HFFc6 (cell line): ENCODE data around the gene MYO18A. TPM values are rescaled to one million over a fixed set of nuclear protein-coding genes. Genes with fewer than 3 reads are reported as not detected.
A peak's percentile ranks its signal among the peaks of the same experiment; 100 is the strongest.

Experiments used
- DNase-seq: peaks from one replicate; pipeline ENCODE4 v3.0.0-alpha.2; 2018
- H3K27ac Mint-ChIP-seq: 2 replicates; pipeline ENCODE4 v1.8.0; 2020; ENCODE audit warnings: mild to moderate bottlenecking, mixed read lengths
- H3K27me3 Mint-ChIP-seq: 2 replicates; pipeline ENCODE4 v1.8.0; 2021; ENCODE audit warnings: mild to moderate bottlenecking, moderate library complexity, mixed read lengths; ENCODE audit not compliant: insufficient read depth
- H3K36me3 Mint-ChIP-seq: 2 replicates; pipeline ENCODE4 v1.8.0; 2021; ENCODE audit warnings: low read depth, mixed read lengths
- H3K4me1 Mint-ChIP-seq: 2 replicates; pipeline ENCODE4 v1.8.0; 2020; ENCODE audit warnings: low read depth, mixed read lengths
- H3K4me3 Mint-ChIP-seq: 2 replicates; pipeline ENCODE4 v1.8.0; 2020; ENCODE audit warnings: mild to moderate bottlenecking, moderate library complexity, mixed read lengths
- H3K9me3 Mint-ChIP-seq: 2 replicates; pipeline ENCODE4 v1.8.0; 2020; ENCODE audit warnings: mild to moderate bottlenecking, mixed read lengths
- total RNA-seq, 6 experiments: library from RNA; stranded (reverse); fragmentation: NEBNext Ultra II Directional; extraction: Animal tissue kit (Norgen Biotek cat#: 25700); gene quantifications; 2 replicates in 1 of 6; 3 replicates in 5 of 6; pipeline ENCODE4 v1.2.3, GENCODE V29; 2021
- TF ChIP-seq, protein P1 (sequence below): fragments of 200-600 bp; sonication (generic); IDR thresholded peaks from 2 replicates; pipeline ENCODE4 v1.5.0; 2021; ENCODE audit warnings: antibody characterized with exemption, mild to moderate bottlenecking

MYO18A gene
- total RNA-seq, 6 experiments from 2014 or later, result 39.2 to 57.7 (median 42.9) TPM

DNA sequence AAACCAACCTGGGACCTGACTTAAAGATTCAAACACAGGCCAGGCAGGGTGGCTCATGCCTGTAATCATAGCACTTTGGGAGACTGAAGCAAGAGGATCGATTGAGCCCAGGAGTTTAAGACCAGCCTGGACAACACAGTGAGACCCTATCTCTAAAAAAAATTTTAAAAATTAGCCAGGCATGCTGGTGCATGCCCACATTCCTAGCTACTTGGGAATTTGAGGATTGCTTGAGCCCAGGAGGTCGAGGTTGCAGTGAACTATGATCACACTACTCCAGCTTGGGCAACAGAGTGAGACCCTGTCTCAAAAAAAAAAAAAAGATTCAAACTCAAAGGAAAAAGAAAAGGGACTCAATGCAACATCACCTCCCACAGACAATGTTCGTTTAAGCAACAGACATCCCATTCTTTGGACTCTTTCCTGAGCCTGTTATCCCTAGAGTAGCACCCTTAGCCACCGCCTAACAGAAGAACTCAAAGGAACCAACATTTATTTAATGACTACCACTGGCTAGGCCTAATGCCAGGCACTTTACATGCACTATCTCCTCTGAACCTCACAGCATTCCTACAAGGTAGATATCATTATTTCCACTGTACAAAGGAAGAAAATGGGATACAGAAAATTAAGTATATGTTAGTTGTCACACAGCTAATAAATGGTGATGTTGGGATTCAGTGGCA, 12.7 kb downstream of the MYO18A start:
- TF ChIP-seq, protein P1, sequence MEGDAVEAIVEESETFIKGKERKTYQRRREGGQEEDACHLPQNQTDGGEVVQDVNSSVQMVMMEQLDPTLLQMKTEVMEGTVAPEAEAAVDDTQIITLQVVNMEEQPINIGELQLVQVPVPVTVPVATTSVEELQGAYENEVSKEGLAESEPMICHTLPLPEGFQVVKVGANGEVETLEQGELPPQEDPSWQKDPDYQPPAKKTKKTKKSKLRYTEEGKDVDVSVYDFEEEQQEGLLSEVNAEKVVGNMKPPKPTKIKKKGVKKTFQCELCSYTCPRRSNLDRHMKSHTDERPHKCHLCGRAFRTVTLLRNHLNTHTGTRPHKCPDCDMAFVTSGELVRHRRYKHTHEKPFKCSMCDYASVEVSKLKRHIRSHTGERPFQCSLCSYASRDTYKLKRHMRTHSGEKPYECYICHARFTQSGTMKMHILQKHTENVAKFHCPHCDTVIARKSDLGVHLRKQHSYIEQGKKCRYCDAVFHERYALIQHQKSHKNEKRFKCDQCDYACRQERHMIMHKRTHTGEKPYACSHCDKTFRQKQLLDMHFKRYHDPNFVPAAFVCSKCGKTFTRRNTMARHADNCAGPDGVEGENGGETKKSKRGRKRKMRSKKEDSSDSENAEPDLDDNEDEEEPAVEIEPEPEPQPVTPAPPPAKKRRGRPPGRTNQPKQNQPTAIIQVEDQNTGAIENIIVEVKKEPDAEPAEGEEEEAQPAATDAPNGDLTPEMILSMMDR, result no peak
- H3K27ac Mint-ChIP-seq, result no peak overlapping the region
- H3K4me1 Mint-ChIP-seq, result peaks cover 8% of the 10 kb centered on the region

DNA sequence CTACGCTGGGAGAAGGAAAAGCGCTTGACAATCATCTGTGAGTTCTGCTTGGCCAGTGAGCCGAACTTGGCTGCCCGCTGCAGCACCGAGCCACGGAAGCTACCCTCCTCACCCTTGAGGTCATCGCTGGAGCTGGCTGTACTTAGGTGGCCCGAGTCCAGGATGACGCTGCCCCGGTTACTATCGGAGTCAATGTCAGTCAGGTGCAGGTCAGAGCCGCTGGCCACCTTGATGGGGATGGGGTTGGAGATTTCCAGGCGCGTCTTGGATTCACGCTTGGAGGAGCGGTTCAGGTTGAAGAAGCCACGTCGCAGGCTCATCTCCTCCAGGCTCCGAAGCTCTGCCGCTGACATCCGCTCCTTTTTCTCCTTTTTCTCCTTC, 13.7 kb downstream of the MYO18A start:
- no peak overlapping the region for H3K27ac Mint-ChIP-seq
- H3K4me1 Mint-ChIP-seq, result peaks cover 8% of the 10 kb centered on the region
- H3K36me3 Mint-ChIP-seq, result peaks cover 10% of the 10 kb centered on the region
- TF ChIP-seq, protein P1, result no peak
- no peaks in the 10 kb centered on the region; the same call in 1 of the 2 replicates for H3K27me3 Mint-ChIP-seq
- no peak overlapping the region for H3K4me3 Mint-ChIP-seq
- no peaks in the 10 kb centered on the region for H3K9me3 Mint-ChIP-seq
- no peak for DNase-seq

More for the DNA sequence above, 12.7 kb downstream of the MYO18A start:
- Mint-ChIP-seq H3K4me3 (no peak overlapping the region), H3K27me3 (no peaks in the 10 kb centered on the region; the same call in 1 of the 2 replicates), H3K9me3 (no peaks in the 10 kb centered on the region), H3K36me3 (peaks cover 10% of the 10 kb centered on the region)
- no peak for DNase-seq

DNA sequence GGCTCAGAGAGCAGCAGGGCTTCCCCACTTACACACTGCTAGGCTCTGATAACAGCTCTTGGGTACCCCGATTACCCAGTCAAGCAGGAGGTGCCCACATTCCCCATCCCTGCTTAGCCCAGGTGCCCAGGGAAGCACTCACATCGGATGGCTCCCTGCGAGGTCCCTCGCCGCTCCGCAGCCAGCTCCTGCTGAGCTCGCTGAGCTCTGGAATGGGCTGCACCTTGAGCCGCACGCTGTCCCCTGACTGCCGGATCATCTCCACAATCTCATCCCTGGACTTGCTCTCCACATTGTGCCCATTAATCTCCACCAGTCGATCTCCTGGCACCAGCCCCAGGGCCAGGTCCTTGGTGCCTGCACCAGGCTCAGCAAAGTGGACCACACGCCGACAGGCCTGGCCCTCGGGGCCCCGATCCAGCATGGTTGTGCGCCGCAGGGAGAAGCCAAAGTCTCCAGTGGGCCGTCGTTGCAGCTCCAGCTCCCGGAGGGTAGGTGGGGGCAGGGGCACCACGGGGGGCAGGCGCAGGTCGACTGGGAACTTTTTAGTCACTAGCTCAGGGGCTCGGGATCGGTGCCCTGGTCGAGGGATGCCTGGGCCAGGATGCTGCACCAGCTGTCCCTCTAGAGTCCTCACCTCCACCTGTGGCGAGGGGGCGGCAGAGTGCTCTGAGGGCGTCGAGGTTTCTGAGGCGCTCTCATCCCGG, 14.2 kb downstream of the MYO18A start:
- TF ChIP-seq, protein P1, result no peak
- peaks cover 8% of the 10 kb centered on the region for H3K4me1 Mint-ChIP-seq
- no peaks in the 10 kb centered on the region; the same call in 1 of the 2 replicates for H3K27me3 Mint-ChIP-seq
- no peak overlapping the region for H3K27ac Mint-ChIP-seq
- no peaks in the 10 kb centered on the region for H3K9me3 Mint-ChIP-seq
- no peak for DNase-seq
- peaks cover 9% of the 10 kb centered on the region for H3K36me3 Mint-ChIP-seq
- no peak overlapping the region for H3K4me3 Mint-ChIP-seq

DNA sequence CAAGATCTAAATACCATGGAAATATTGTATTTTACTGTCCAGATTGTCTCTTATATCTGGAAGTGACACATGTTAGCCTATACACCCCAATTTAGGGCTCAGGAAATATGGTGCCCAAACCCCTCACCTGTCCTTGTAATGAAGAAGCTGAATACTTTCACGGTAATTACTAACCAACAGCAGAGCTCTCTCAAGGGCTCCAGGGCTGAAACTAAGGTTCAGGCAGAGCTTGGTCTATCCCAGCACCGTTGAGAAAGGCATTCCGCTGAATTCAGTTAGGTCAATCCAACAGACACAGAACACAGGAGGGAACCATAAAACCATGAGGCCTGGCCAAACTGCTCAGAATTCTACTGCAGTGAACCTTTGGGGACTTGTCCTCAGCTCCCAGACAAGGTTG, 14.9 kb downstream of the MYO18A start:
- H3K27ac Mint-ChIP-seq, result no peak overlapping the region
- H3K4me1 Mint-ChIP-seq, result peaks cover 8% of the 10 kb centered on the region
- no peak overlapping the region for H3K4me3 Mint-ChIP-seq
- TF ChIP-seq, protein P1, result no peak
- DNase-seq, result no peak
- H3K9me3 Mint-ChIP-seq, result no peaks in the 10 kb centered on the region
- H3K36me3 Mint-ChIP-seq, result peaks cover 4% of the 10 kb centered on the region; the same call in 1 of the 2 replicates
- H3K27me3 Mint-ChIP-seq, result no peaks in the 10 kb centered on the region; the same call in 1 of the 2 replicates

DNA sequence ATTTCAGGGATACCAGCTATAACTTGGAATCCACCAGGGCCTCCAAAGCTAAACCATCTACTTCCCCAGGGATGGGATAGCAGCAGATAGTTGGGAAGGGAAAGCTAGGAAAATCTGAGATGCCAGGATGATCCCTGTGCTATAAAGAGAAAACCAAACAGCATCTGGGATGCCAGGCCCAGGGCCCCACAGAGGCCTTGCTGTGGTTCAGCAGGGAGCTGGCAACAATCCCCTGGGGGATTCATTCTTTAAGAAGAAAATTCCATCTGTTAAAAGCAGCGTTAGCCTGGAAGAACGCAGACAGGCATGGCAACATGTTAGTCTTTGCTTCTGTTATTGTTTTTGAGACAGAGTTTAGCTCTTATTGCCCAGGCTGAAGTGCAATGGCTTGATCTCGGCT, 16.6 kb downstream of the MYO18A start:
- no peak for DNase-seq
- Mint-ChIP-seq H3K27me3 (no peaks in the 10 kb centered on the region; the same call in 1 of the 2 replicates), H3K9me3 (no peaks in the 10 kb centered on the region), H3K4me1 (peaks cover 20% of the 10 kb centered on the region), H3K27ac (peak overlapping the region; percentile 31; the same call in 1 of the 2 replicates), H3K4me3 (no peak overlapping the region), H3K36me3 (peaks cover 4% of the 10 kb centered on the region; the same call in 1 of the 2 replicates)
- TF ChIP-seq, protein P1, result no peak
